Measurements from ENCODE around the gene OR52B2. TPM values are rescaled to one million over a fixed set of nuclear protein-coding genes. Genes with fewer than 3 reads are reported as not detected.

OR52B2 gene
- total and polyA plus RNA-seq, 2 of the 8 experiments (the other 6 are each of a cell fraction or from before 2014, with no cell fraction given) = 0.15 TPM; not detected in 1

GRCh38 chr11:6132431-6132830 lies 37.7 kb downstream of the OR52B2 start:
- H3K18ac ChIP-seq (ENCODE audit: extremely low read depth, low read length) = no peak overlapping the region
- no peak overlapping the region for H4K5ac ChIP-seq (ENCODE audit: insufficient read length, low read depth, low read length)
- no peak overlapping the region for H3K27ac ChIP-seq (ENCODE audit: low read depth, low read length)
- no peak overlapping the region for H3K9ac ChIP-seq (replicated peaks in 1 of 4; ENCODE audit: extremely low read depth in 1 of 4, low read depth in 3 of 4, low read length in 3 of 4)
- no peak overlapping the region for H3K4me3 ChIP-seq (ENCODE audit: extremely low read depth in 1 of 4, insufficient read depth in 2 of 4, low read depth in 3 of 4, low read length in 4 of 4)
- H3K56ac ChIP-seq (replicated peaks; ENCODE audit: insufficient read length, low read depth, low read length) = no peak overlapping the region
- 83% methylated on average over 1 of the region's 1 CpG; no CpG with 5 or more reads in 1 of the 2 experiments for WGBS, 2 experiments (ENCODE audit: extremely low coverage in 1 of 2, insufficient coverage in 1 of 2, insufficient read length in 1 of 2, insufficient replicate concordance in 2 of 2, low coverage in 1 of 2, low lambda C conversion rate in 2 of 2, missing lambda C conversion rate in 1 of 2)
- no peak overlapping the region for H2BK5ac ChIP-seq (ENCODE audit: low read depth, low read length)
- no peak overlapping the region for H3K4me2 ChIP-seq (ENCODE audit: insufficient read depth in 1 of 2, low read depth in 2 of 2, low read length in 2 of 2)
- H2AFZ ChIP-seq (ENCODE audit: low read length) = no peak overlapping the region
- H2BK15ac ChIP-seq (ENCODE audit: low read length) = no peak overlapping the region
- DNase-seq (ENCODE audit: low read depth in 1 of 2, low spot score in 2 of 2) = no peak
- no peak overlapping the region for H2AK5ac ChIP-seq (ENCODE audit: low read depth, low read length)
- peak; percentile 45; the same call in 1 of the 2 replicates for TF ChIP-seq MAFK (IDR thresholded peaks at IDR 0.05; ENCODE audit: low read depth, low read length)
- TF ChIP-seq RXRA (IDR thresholded peaks at IDR 0.05; ENCODE audit: insufficient read depth, low read depth, low read length) = no peak
- TF ChIP-seq SIRT6 (IDR thresholded peaks at IDR 0.05; ENCODE audit: low read length) = no peak
- no peak for TF ChIP-seq POU5F1 (IDR thresholded peaks at IDR 0.05; ENCODE audit: low read depth, low read length)
- no peak for TF ChIP-seq ATF2 (IDR thresholded peaks at IDR 0.05; ENCODE audit: low read length)
- no peak for TF ChIP-seq KDM5A (IDR thresholded peaks at IDR 0.05; ENCODE audit: low read length)
- no peak for TF ChIP-seq JUN (IDR thresholded peaks at IDR 0.05; ENCODE audit: low read depth, low read length)
- TF ChIP-seq SRF (IDR thresholded peaks at IDR 0.05; ENCODE audit: low read depth, low read length) = no peak
- H4K8ac ChIP-seq (ENCODE audit: extremely low read depth, insufficient read depth, low read length) = no peak overlapping the region
- no peak overlapping the region for H3K4ac ChIP-seq (replicated peaks; ENCODE audit: insufficient read length, low read depth, low read length)
- no peak for FAIRE-seq
- no peaks in the 10 kb centered on the region for H3K4me1 ChIP-seq (replicated peaks in 1 of 4; ENCODE audit: control insufficient read depth in 3 of 4, insufficient read depth in 4 of 4, low read length in 3 of 4)
- H4K20me1 ChIP-seq (replicated peaks in 1 of 2; ENCODE audit: control insufficient read depth in 1 of 2, insufficient read depth in 2 of 2, low read length in 2 of 2) = no peaks in the 10 kb centered on the region
- no peak overlapping the region for H2BK20ac ChIP-seq (ENCODE audit: low read length)
- no peak overlapping the region for H2BK120ac ChIP-seq (replicated peaks; ENCODE audit: low read depth, low read length)
- H3K79me2 ChIP-seq (ENCODE audit: control insufficient read depth in 1 of 2, insufficient read depth in 2 of 2, low read length in 2 of 2) = no peaks in the 10 kb centered on the region
- H3K14ac ChIP-seq (ENCODE audit: insufficient read length) = no peak overlapping the region
- H3K27me3 ChIP-seq (replicated peaks in 1 of 4; ENCODE audit: control insufficient read depth in 3 of 4, extremely low read depth in 1 of 4, insufficient read depth in 3 of 4, low read length in 3 of 4) = no peaks in the 10 kb centered on the region
- no peaks in the 10 kb centered on the region; a peak in 1 of 8 replicates for H3K36me3 ChIP-seq (ENCODE audit: control insufficient read depth in 2 of 4, insufficient read depth in 4 of 4, low read length in 3 of 4)
- H3K23ac ChIP-seq (ENCODE audit: insufficient read length) = no peak overlapping the region
- POLR2A ChIA-PET (ENCODE audit: partially characterized antibody) = no interaction called here
- no peaks in the 10 kb centered on the region for H3K79me1 ChIP-seq (ENCODE audit: low read depth, low read length)
- H3K9me3 ChIP-seq (ENCODE audit: insufficient read depth in 2 of 2, low read depth in 1 of 2, low read length in 1 of 2) = no peaks in the 10 kb centered on the region
- no peak overlapping the region for H2BK12ac ChIP-seq (ENCODE audit: low read depth, low read length)
- no peaks in the 10 kb centered on the region for H3K23me2 ChIP-seq (ENCODE audit: low read depth, low read length)
- CTCF ChIA-PET (ENCODE audit: partially characterized antibody) = interaction anchor here (1.1 to 1.6 kb wide), 2 partner anchors 100 to 109 kb away, joined by 3 read pairs; no protein-coding TSS in a partner anchor
- no peak overlapping the region for H4K91ac ChIP-seq (replicated peaks; ENCODE audit: insufficient read length, low read length)
